ENCODE data around the gene RESP18.

Gene RESP18

DNA sequence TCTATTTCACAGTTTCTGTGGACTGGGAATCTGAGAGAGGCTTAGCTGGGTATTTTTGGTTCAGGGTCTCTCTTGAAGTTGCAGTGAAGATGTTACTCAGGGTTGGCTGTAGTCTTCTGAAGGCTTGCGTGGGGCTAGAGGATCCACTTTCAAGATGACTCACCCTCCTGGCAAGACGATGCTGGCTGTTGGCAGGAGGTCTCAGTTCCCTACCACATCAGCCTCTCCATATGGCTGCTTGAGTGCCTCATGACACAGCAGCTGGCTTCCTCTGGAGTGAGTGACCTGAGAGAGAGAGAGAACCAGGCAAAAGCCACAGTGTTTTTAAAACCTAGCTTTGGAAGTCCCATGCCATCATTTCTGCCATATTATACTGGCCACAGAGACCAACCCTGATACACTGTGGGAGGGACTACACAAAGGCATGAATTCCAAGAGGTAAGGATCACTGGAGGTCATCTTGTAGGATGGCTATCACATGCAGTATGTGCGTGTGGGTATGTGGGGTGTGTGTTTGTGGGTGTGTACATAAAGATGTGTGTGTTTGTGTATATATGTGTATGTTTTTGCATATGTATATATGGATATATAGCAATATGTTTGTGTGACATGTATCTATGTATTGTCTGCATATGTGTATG is 30.1 kb upstream of the RESP18 start:
- FAIRE-seq (no peak), DNase-seq (ENCODE audit: insufficient read length, low spot score) (no peak)

DNA sequence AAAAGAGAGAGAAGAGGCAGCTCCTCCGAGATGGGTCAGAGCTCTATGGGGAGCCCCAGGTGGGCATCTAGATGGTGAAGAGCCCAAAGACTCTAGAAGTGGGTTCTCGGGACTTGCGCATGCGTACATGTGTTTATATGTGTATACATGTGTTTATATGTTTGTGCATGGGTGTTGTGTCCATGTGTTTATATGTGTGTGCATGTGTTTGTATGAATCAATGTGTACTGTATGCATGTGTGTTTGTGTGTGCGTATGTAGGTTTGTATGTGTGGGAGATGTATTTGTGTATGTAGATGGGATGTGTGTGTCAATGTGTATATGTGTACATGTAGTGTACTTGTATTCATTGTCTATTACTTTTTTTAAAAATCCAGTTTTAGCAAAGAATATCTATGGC is 29.5 kb upstream of the RESP18 start:
- no peak for DNase-seq (ENCODE audit: insufficient read length, low spot score)
- no peak for FAIRE-seq
- TF ChIP-seq, protein P1, sequence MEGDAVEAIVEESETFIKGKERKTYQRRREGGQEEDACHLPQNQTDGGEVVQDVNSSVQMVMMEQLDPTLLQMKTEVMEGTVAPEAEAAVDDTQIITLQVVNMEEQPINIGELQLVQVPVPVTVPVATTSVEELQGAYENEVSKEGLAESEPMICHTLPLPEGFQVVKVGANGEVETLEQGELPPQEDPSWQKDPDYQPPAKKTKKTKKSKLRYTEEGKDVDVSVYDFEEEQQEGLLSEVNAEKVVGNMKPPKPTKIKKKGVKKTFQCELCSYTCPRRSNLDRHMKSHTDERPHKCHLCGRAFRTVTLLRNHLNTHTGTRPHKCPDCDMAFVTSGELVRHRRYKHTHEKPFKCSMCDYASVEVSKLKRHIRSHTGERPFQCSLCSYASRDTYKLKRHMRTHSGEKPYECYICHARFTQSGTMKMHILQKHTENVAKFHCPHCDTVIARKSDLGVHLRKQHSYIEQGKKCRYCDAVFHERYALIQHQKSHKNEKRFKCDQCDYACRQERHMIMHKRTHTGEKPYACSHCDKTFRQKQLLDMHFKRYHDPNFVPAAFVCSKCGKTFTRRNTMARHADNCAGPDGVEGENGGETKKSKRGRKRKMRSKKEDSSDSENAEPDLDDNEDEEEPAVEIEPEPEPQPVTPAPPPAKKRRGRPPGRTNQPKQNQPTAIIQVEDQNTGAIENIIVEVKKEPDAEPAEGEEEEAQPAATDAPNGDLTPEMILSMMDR (IDR thresholded peaks at IDR 0.05; ENCODE audit: insufficient read depth, missing control alignments) = no peak

More for the DNA sequence above, 30.1 kb upstream of the RESP18 start:
- TF ChIP-seq, protein P1 (IDR thresholded peaks at IDR 0.05; ENCODE audit: insufficient read depth, missing control alignments) = no peak

DNA sequence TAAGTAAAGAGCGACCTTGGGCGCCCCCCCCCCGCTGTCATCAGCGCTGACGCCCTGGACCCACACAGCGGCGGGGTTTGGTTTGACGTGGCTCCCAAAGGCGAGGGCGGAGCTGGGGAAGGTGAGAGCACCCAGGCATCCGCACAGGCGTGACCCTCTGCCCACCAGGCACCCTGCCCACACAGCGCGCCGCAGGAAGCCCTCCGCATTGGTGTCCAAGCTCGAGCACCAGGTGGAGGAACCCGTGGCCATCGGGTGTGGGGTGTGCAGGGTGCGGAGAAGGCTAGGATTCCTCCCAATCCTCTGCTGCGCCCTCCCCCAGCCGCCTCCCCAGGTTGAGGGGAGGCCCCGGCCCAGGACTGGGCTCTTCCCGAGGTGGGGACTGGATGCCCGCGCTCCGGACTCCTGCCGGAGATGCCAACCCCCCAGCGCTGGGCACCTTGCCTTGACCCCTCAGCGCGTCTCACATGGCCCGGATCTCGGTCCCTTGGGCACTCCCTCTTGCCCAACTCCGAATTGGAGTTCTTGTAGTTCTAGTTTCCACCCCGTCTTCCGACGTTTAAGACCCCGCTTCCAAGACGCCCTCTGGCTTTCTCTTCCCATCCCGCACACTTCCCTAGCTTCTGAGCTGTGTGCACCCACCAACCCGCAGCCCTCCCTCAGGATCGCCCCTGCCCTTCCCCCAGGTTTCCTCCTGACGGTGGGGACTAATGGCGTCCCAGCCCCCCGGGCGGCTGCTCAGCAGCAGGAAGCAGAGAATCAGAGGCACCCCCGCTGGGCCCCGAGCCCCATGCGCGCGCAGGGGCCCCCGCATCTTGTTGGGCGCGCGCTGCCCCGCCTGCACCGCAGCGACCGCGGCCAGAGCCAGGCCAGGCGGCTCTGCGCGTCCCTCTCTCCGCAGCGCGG is 25.9 kb upstream of the RESP18 start:
- no peak for FAIRE-seq
- no peak for DNase-seq (ENCODE audit: insufficient read length, low spot score)
- TF ChIP-seq, protein P1 (IDR thresholded peaks at IDR 0.05; ENCODE audit: insufficient read depth, missing control alignments) = no peak

DNA sequence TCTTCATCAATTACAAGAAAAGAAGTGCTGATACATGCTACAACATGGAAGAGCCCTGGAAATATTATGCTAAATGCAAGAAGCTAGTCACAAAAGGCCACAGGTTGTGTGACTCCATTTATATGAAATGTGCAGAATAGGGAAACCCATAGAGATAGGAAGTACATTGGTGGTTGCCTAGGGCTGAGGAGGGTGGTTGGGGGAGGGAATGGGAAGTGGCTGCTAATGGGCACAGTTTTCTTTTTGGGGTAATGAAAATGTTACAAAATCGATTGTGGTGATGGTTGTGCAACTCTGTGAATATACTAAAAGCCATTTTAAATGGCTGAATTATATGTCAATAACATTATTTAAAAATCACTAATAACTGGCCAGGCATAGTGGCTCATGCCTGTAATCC is 24.3 kb upstream of the RESP18 start:
- no peak for DNase-seq (ENCODE audit: insufficient read length, low spot score)
- TF ChIP-seq, protein P1 (IDR thresholded peaks at IDR 0.05; ENCODE audit: insufficient read depth, missing control alignments) = no peak
- FAIRE-seq = no peak

DNA sequence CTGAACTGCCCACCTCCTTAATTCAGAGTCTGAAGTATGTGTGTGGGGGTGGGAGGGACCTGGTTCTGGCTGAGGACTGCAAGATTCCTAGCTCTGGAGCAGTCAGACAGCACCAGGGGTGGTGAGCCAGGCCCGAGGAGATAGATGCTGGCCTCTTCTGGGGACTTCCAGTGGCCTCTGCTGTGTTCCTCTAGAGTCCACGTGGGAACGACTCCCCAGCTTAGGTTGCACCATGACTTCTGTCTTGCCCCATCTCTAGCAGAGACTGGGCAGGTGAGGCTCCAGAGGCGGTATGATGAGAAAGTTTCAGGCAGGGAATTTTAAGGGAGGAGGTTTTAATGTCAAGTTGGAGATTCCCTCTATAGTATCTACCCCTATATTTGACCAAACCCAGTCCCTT is 22.0 kb upstream of the RESP18 start:
- no peak for DNase-seq (ENCODE audit: insufficient read length, low spot score)
- TF ChIP-seq, protein P1 (IDR thresholded peaks at IDR 0.05; ENCODE audit: insufficient read depth, missing control alignments) = no peak
- FAIRE-seq = no peak

DNA sequence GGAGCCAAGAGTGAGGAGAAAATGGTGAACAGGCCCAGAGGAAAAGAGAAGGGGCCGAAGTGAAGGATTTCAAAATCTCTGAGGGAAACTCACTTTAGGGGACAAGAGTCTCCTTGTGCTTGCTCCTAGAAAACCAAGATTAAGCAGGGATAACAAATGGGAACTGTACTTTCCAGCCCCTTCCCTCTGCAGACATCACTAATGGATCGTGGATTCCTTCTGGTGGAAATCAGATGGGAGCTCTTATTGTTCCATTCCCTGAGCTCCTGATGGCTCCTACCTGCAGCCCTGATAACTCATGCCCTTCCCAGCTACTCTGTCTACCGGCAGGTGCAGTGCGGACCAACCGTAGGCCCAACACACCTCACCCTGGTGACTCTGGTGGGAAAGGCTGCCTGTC is 20.6 kb upstream of the RESP18 start:
- TF ChIP-seq, protein P1 (IDR thresholded peaks at IDR 0.05; ENCODE audit: insufficient read depth, missing control alignments) = no peak
- FAIRE-seq (no peak), DNase-seq (ENCODE audit: insufficient read length, low spot score) (no peak)

Data from D721Med (cell line).